ENCODE results near the gene PDK2. TPM values are rescaled to one million over a fixed set of nuclear protein-coding genes. Genes with fewer than 3 reads are reported as not detected.

PDK2 gene
- total and polyA plus RNA-seq, 10 of the 15 experiments (the other 5 are each of a cell fraction or from before 2014, with no cell fraction given): 0.98 to 22.6 (median 12.3) TPM

DNA sequence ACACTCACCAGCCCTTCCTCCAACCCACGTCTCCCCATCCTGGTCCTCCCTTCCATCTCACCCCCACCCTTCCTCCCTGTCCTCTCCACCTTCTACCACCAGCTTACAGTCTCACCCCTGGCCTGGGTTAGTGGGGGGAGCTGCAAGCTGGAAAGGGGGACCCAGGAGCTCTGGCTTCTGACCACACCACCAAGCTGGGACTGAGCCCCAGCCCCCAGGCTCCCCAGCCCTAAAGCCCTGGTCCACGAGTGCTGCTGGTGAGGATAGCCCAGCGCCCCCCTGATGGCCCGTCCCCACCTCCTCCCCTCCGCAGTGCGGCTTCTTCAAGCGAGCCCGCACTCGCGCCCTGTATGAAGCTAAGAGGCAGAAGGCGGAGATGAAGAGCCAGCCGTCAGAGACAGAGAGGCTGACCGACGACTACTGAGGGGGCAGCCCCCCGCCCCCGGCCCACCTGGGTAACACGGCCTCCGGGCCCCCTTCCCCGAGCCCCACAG is 7.2 kb upstream of the PDK2 start (continued):
- TF ChIP-seq ATF2 (IDR thresholded peaks at IDR 0.05; ENCODE audit: low read length): no peak
- TF ChIP-seq, protein P1, sequence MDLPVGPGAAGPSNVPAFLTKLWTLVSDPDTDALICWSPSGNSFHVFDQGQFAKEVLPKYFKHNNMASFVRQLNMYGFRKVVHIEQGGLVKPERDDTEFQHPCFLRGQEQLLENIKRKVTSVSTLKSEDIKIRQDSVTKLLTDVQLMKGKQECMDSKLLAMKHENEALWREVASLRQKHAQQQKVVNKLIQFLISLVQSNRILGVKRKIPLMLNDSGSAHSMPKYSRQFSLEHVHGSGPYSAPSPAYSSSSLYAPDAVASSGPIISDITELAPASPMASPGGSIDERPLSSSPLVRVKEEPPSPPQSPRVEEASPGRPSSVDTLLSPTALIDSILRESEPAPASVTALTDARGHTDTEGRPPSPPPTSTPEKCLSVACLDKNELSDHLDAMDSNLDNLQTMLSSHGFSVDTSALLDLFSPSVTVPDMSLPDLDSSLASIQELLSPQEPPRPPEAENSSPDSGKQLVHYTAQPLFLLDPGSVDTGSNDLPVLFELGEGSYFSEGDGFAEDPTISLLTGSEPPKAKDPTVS (IDR thresholded peaks at IDR 0.05; ENCODE audit: low read depth, low read length): no peak

- ATAC-seq: no peak
- SMC1A ChIA-PET (ENCODE audit: uncharacterized antibody, unreplicated experiment): no interaction called here
- no peaks in the 10 kb centered on the region for H3K79me2 ChIP-seq (ENCODE audit: control insufficient read depth, insufficient read depth, low read length)
- DNase-seq (ENCODE audit: low read depth, low spot score): no peak
- no peaks in the 10 kb centered on the region for H4K20me1 ChIP-seq (ENCODE audit: control insufficient read depth, insufficient read depth)
- CTCF ChIA-PET: interaction anchor here (2.6 to 5.7 kb wide), 2 partner anchors 60 kb away, joined by 64 to 118 read pairs; no protein-coding TSS in a partner anchor
- intact Hi-C loops (cut with micrococcal nuclease; ENCODE audit: unreplicated experiment) (loop anchor here (5.0 kb wide), 1 partner anchor 227 kb away; no protein-coding TSS in a partner anchor), in situ Hi-C loops (cut with MboI) (no loop called here)
- no peaks in the 10 kb centered on the region for H3K27me3 ChIP-seq (replicated peaks in 1 of 2; ENCODE audit: control insufficient read depth in 2 of 2, insufficient read depth in 2 of 2, low read length in 1 of 2)
- no peak for FAIRE-seq
- H2AFZ ChIP-seq (ENCODE audit: control insufficient read depth, low read depth, low read length): no peak overlapping the region
- POLR2A ChIA-PET: no interaction called here
- no peak overlapping the region for H3K9ac ChIP-seq (ENCODE audit: control insufficient read depth, insufficient read depth, low read length)
- H3K36me3 ChIP-seq (ENCODE audit: control insufficient read depth in 2 of 2, insufficient read depth in 2 of 2, low read length in 1 of 2): no peaks in the 10 kb centered on the region
- H3K4me1 ChIP-seq (ENCODE audit: control insufficient read depth, insufficient read depth, low read length): no peaks in the 10 kb centered on the region
- H3K4me3 ChIP-seq: no peak overlapping the region
- RAD21 ChIA-PET (ENCODE audit: unreplicated experiment): interaction anchor here (1.2 kb wide), 1 partner anchor 210 kb away, joined by 3 read pairs; no protein-coding TSS in a partner anchor
- 65% methylated on average over 25 of the region's 25 CpGs for WGBS (ENCODE audit: insufficient coverage, insufficient replicate concordance, low lambda C conversion rate, missing lambda C conversion rate)
- no peak overlapping the region for H3K27ac ChIP-seq (ENCODE audit: control insufficient read depth, insufficient read depth)
- BruUV-seq (replicated peaks): no TSS peak
- H3K9me3 ChIP-seq (replicated peaks; ENCODE audit: control insufficient read depth, insufficient read depth, low read length): no peaks in the 10 kb centered on the region
- H3K4me2 ChIP-seq (ENCODE audit: control insufficient read depth, insufficient read depth): no peak overlapping the region
- TF ChIP-seq CBX3 (IDR thresholded peaks at IDR 0.05; ENCODE audit: borderline replicate concordance, low read depth) (no peak), RCOR1 (conservative IDR thresholded peaks at IDR 0.05; ENCODE audit: low read depth, low read length) (no peak), CHD4 (IDR thresholded peaks at IDR 0.05) (no peak), GABPA (IDR thresholded peaks at IDR 0.05; ENCODE audit: low read depth) (no peak), ZBTB40 (IDR thresholded peaks at IDR 0.05; ENCODE audit: borderline replicate concordance) (no peak)
- TF ChIP-seq, protein P2, sequence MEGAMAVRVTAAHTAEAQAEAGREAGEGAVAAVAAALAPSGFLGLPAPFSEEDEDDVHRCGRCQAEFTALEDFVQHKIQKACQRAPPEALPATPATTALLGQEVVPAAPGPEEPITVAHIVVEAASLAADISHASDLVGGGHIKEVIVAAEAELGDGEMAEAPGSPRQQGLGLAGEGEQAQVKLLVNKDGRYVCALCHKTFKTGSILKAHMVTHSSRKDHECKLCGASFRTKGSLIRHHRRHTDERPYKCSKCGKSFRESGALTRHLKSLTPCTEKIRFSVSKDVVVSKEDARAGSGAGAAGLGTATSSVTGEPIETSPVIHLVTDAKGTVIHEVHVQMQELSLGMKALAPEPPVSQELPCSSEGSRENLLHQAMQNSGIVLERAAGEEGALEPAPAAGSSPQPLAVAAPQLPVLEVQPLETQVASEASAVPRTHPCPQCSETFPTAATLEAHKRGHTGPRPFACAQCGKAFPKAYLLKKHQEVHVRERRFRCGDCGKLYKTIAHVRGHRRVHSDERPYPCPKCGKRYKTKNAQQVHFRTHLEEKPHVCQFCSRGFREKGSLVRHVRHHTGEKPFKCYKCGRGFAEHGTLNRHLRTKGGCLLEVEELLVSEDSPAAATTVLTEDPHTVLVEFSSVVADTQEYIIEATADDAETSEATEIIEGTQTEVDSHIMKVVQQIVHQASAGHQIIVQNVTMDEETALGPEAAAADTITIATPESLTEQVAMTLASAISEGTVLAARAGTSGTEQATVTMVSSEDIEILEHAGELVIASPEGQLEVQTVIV (IDR thresholded peaks at IDR 0.05; ENCODE audit: borderline replicate concordance, partially characterized antibody): no peak
- TF ChIP-seq, protein P3, sequence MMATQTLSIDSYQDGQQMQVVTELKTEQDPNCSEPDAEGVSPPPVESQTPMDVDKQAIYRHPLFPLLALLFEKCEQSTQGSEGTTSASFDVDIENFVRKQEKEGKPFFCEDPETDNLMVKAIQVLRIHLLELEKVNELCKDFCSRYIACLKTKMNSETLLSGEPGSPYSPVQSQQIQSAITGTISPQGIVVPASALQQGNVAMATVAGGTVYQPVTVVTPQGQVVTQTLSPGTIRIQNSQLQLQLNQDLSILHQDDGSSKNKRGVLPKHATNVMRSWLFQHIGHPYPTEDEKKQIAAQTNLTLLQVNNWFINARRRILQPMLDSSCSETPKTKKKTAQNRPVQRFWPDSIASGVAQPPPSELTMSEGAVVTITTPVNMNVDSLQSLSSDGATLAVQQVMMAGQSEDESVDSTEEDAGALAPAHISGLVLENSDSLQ (IDR thresholded peaks at IDR 0.05): no peak
Observed at GRCh38 chr17:50088952-50089825, 6.0 kb upstream of the PDK2 start.
